Fibroblast of lung (primary cell): ENCODE measurements around the gene RFTN2.

Experiments used
- CTCF ChIP-seq, 2 donors: IDR thresholded peaks in 1 of 2; conservative IDR thresholded peaks in 1 of 2; 1 replicate in 1 of 2; 2 replicates in 1 of 2; pipeline ENCODE4 v1.5.1; 2011 to 2012; ENCODE audit warnings: low read length in 2 of 2, control low read depth in 1 of 2, inconsistent platforms in 1 of 2, low read depth in 1 of 2, mild to moderate bottlenecking in 1 of 2
- EZH2 ChIP-seq: IDR thresholded peaks from 2 replicates; pipeline ENCODE4 v1.5.1; 2012; ENCODE audit warnings: low read length, control low read depth, mild to moderate bottlenecking; ENCODE audit errors: missing control alignments

GRCh38 chr2:197626965-197627625 is 48.3 kb downstream of the RFTN2 start:
- TF ChIP-seq CTCF (conservative IDR thresholded peaks at IDR 0.05 in 1 of 2, IDR thresholded peaks at IDR 0.05 in 1 of 2; ENCODE audit: low read depth in 1 of 2, low read length in 2 of 2): no peak
- no peak for TF ChIP-seq EZH2
